Neural progenitor cell (in vitro differentiated cells): ENCODE results near the gene MUC3A. TPM values are rescaled to one million over a fixed set of nuclear protein-coding genes. Genes with fewer than 3 reads are reported as not detected.

Experiments
- DNase-seq: peaks from one replicate; pipeline ENCODE4 v3.0.0-alpha.2; 2016; ENCODE audit warnings: low spot score
- H2AFZ ChIP-seq: fragments of 200-600 bp; sonication (generic); replicated peaks from 2 replicates; pipeline ENCODE4 v1.6.1; 2016; ENCODE audit warnings: antibody characterized with exemption
- H3F3A ChIP-seq: fragments of 200-600 bp; sonication (generic); 2 replicates; pipeline ENCODE4 v1.6.1; 2016; ENCODE audit warnings: antibody characterized with exemption, low read depth
- H3K27ac ChIP-seq: fragments of 200-600 bp; sonication (generic); 2 replicates; pipeline ENCODE4 v1.5.1; 2016; ENCODE audit warnings: mild to moderate bottlenecking
- H3K27me3 ChIP-seq: fragments of 200-600 bp; sonication (generic); 2 replicates; pipeline ENCODE4 v1.6.1; 2016; ENCODE audit warnings: mild to moderate bottlenecking, moderate library complexity
- H3K36me3 ChIP-seq: fragments of 200-600 bp; sonication (generic); 2 replicates; pipeline ENCODE4 v1.5.1; 2016
- H3K4me1 ChIP-seq: fragments of 200-600 bp; sonication (generic); 2 replicates; pipeline ENCODE4 v1.6.1; 2016; ENCODE audit warnings: mixed run types
- H3K4me2 ChIP-seq: fragments of 200-600 bp; sonication (generic); 2 replicates; pipeline ENCODE4 v1.6.1; 2016
- H3K4me3 ChIP-seq: fragments of 200-600 bp; sonication (generic); 2 replicates; pipeline ENCODE4 v1.5.1; 2016
- H3K79me2 ChIP-seq: fragments of 200-600 bp; sonication (generic); 2 replicates; pipeline ENCODE4 v1.6.1; 2016; ENCODE audit warnings: low read depth
- H3K9ac ChIP-seq: fragments of 200-600 bp; sonication (generic); 2 replicates; pipeline ENCODE4 v1.6.1; 2016
- H3K9me3 ChIP-seq: fragments of 200-600 bp; sonication (generic); 2 replicates; pipeline ENCODE4 v1.5.1; 2016; ENCODE audit warnings: low read depth
- H4K20me1 ChIP-seq: fragments of 200-600 bp; sonication (generic); 2 replicates; pipeline ENCODE4 v1.6.1; 2016; ENCODE audit warnings: low read depth
- H3K27ac Mint-ChIP-seq: 3 replicates; pipeline ENCODE4 v1.8.0; 2021; ENCODE audit warnings: mixed read lengths
- H3K27me3 Mint-ChIP-seq: 2 replicates; pipeline ENCODE4 v1.8.0; 2022; ENCODE audit warnings: low read depth, mild to moderate bottlenecking, inconsistent platforms, moderate library complexity, mixed read lengths; ENCODE audit not compliant: insufficient read depth
- H3K36me3 Mint-ChIP-seq: 3 replicates; pipeline ENCODE4 v1.8.0; 2021; ENCODE audit warnings: mixed read lengths
- H3K4me1 Mint-ChIP-seq: 3 replicates; pipeline ENCODE4 v1.8.0; 2021; ENCODE audit warnings: mixed read lengths
- H3K4me3 Mint-ChIP-seq: 3 replicates; pipeline ENCODE4 v1.8.0; 2021; ENCODE audit warnings: mild to moderate bottlenecking, moderate library complexity, mixed read lengths
- H3K9me3 Mint-ChIP-seq: 3 replicates; pipeline ENCODE4 v1.8.0; 2020; ENCODE audit warnings: mixed read lengths
- CTCF ChIP-seq: fragments of 200-600 bp; sonication (generic); IDR thresholded peaks from 2 replicates; pipeline ENCODE4 v1.5.1; 2017; ENCODE audit warnings: antibody characterized with exemption, mild to moderate bottlenecking
- EZH2 ChIP-seq: fragments of 200-600 bp; sonication (generic); IDR thresholded peaks from 2 replicates; pipeline ENCODE4 v1.6.1; 2017; ENCODE audit warnings: antibody characterized with exemption, mild to moderate bottlenecking, moderate library complexity
- EZH2phosphoT487 ChIP-seq: fragments of 200-600 bp; sonication (generic); IDR thresholded peaks from 2 replicates; pipeline ENCODE4 v1.6.1; 2017; ENCODE audit warnings: antibody characterized with exemption
- total RNA-seq: library from RNA; depleted of rRNA; stranded (reverse); fragments of >200 nt; gene quantifications from 2 replicates; pipeline ENCODE4 v1.2.3, GENCODE V29; 2015; ENCODE audit warnings: low replicate concordance

Gene MUC3A
- total RNA-seq, 1 donor from 2014 or later: 0.80 TPM

GRCh38 chr7:100965045-100965722 lies 15.8 kb downstream of the MUC3A start:
- TF ChIP-seq CTCF: no peak
- no peak for TF ChIP-seq EZH2phosphoT487
- TF ChIP-seq EZH2: no peak
- no peak overlapping the region for H3K27ac ChIP-seq
- peak overlapping the region; percentile 98 for H2AFZ ChIP-seq
- Mint-ChIP-seq H3K36me3 (no peaks in the 10 kb centered on the region), H3K27ac (no peak overlapping the region), H3K27me3 (peaks cover 56% of the 10 kb centered on the region), H3K4me3 (peak overlapping the region; percentile 87), H3K9me3 (no peaks in the 10 kb centered on the region), H3K4me1 (peaks cover 25% of the 10 kb centered on the region)
- H3K4me1 ChIP-seq: peaks cover 8% of the 10 kb centered on the region
- H3K4me2 ChIP-seq: peak overlapping the region; percentile 89
- no peaks in the 10 kb centered on the region for H3K79me2 ChIP-seq
- no peak overlapping the region for H3K9ac ChIP-seq
- no peak for DNase-seq
- peaks cover 8% of the 10 kb centered on the region for H4K20me1 ChIP-seq
- H3F3A ChIP-seq: peaks cover 17% of the 10 kb centered on the region
- H3K4me3 ChIP-seq: peak overlapping the region; percentile 62
- no peaks in the 10 kb centered on the region for H3K36me3 ChIP-seq
- H3K9me3 ChIP-seq: no peaks in the 10 kb centered on the region
- peaks cover 76% of the 10 kb centered on the region for H3K27me3 ChIP-seq

DNA sequence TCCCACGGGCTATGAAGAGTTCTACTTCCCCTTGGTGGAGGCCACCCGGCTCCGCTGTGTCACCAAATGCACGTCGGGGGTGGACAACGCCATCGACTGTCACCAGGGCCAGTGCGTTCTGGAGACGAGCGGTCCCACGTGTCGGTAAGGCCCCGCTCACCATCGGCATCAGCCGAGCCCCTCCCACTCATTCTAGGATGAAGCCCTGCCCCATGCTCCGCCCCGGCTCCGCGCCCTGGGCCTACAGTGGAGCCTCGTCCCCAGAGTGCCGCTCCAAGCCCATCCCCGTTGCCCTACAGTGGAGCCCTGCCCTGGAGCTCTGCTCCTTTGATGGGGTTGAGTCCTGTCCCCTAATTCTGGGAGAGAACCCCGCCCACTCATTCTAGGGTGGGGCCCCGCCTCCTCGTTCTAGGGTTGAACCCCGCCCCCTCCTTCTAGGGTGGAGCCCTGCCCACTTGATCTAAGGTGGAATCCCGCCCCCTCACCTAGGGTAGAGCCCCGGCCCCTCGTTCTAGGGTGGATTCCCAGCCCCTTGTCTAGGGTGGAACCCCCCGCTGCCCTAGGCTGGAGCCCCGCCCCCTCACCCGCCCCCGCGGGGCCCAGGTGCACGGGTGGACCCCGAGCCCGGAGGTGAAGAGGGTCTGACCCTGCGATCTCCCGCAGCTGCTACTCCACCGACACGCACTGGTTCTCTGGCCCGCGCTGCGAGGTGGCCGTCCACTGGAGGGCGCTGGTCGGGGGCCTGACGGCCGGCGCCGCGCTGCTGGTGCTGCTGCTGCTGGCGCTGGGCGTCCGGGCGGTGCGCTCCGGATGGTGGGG lies 16.6 kb downstream of the MUC3A start:
- Histone ChIP-seq H3K4me1 (peaks cover 8% of the 10 kb centered on the region), H3K4me3 (peak overlapping the region; percentile 62), H4K20me1 (peaks cover 8% of the 10 kb centered on the region), H3K9ac (no peak overlapping the region), H2AFZ (peak overlapping the region; percentile 98), H3K4me2 (peak overlapping the region; percentile 89), H3K27me3 (peaks cover 71% of the 10 kb centered on the region), H3K36me3 (no peaks in the 10 kb centered on the region), H3K27ac (no peak overlapping the region), H3F3A (peaks cover 17% of the 10 kb centered on the region), H3K79me2 (no peaks in the 10 kb centered on the region), H3K9me3 (no peaks in the 10 kb centered on the region)
- peaks cover 25% of the 10 kb centered on the region for H3K4me1 Mint-ChIP-seq
- peak; percentile 99 for DNase-seq
- peak overlapping the region; percentile 87 for H3K4me3 Mint-ChIP-seq
- H3K27ac Mint-ChIP-seq: peak overlapping the region; percentile 58
- no peaks in the 10 kb centered on the region for H3K36me3 Mint-ChIP-seq
- no peaks in the 10 kb centered on the region for H3K9me3 Mint-ChIP-seq
- H3K27me3 Mint-ChIP-seq: peaks cover 56% of the 10 kb centered on the region
- no peak for TF ChIP-seq EZH2phosphoT487
- peak; percentile 100 for TF ChIP-seq CTCF
- no peak for TF ChIP-seq EZH2

DNA sequence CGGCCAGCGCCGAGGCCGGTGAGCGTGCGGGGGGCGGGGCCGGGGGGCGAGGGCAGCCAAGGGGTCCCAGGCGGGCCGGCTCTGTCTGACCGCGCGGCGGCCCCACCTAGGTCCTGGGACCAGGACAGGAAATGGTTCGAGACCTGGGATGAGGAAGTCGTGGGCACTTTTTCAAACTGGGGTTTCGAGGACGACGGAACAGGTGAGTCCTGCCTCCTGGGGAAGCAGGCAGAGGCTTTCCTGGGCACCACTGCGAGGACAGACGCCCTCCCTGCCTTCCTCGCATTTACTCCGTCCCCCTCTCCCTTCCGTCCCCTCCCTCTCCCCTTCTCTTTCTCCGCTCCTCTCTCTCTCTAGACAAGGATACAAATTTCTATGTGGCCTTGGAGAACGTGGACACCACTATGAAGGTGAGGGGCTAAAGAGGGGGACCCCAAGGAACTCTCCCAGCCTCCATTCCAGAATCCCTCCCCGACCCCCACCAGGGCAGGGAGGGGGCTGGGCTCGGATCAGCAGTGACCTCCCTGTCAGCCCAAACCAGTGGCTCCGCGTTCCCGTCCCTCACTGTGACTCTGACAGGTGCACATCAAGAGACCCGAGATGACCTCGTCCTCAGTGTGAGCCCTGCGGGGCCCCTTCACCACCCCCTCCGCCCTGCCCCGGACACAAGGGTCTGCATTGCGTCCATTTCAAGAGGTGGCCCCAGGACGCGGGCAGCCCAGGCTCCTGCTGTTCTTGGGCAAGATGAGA lies 17.4 kb downstream of the MUC3A start:
- Histone ChIP-seq H3K9ac (no peak overlapping the region), H3K4me2 (peak overlapping the region; percentile 89), H4K20me1 (peaks cover 8% of the 10 kb centered on the region), H3K9me3 (no peaks in the 10 kb centered on the region), H2AFZ (peak overlapping the region; percentile 98), H3K27ac (no peak overlapping the region), H3F3A (peaks cover 17% of the 10 kb centered on the region), H3K4me3 (peak overlapping the region; percentile 62), H3K4me1 (peaks cover 8% of the 10 kb centered on the region), H3K36me3 (no peaks in the 10 kb centered on the region), H3K27me3 (peaks cover 69% of the 10 kb centered on the region), H3K79me2 (no peaks in the 10 kb centered on the region)
- no peaks in the 10 kb centered on the region for H3K36me3 Mint-ChIP-seq
- peak; percentile 53 for TF ChIP-seq EZH2phosphoT487
- no peak for TF ChIP-seq CTCF
- peak; percentile 67 for TF ChIP-seq EZH2
- DNase-seq: peak; percentile 36
- H3K4me3 Mint-ChIP-seq: peak overlapping the region; percentile 56
- peaks cover 63% of the 10 kb centered on the region for H3K27me3 Mint-ChIP-seq
- H3K4me1 Mint-ChIP-seq: peaks cover 25% of the 10 kb centered on the region
- no peak overlapping the region for H3K27ac Mint-ChIP-seq
- H3K9me3 Mint-ChIP-seq: no peaks in the 10 kb centered on the region
